Loucy (cell line): ENCODE data around the gene AMPD2.

Experiments used
- H2AFZ ChIP-seq: fragments of 200-600 bp; sonication (generic); 2 replicates; pipeline ENCODE4 v1.6.0; 2016; ENCODE audit warnings: antibody characterized with exemption, mild to moderate bottlenecking, low read length, moderate library complexity
- H3F3A ChIP-seq: fragments of 200-600 bp; 2 replicates; pipeline ENCODE4 v1.6.0; 2016; ENCODE audit warnings: antibody characterized with exemption, low read depth, mild to moderate bottlenecking
- H3K27me3 ChIP-seq: fragments of 200-600 bp; sonication (generic); 2 replicates; pipeline ENCODE4 v1.6.1; 2014; ENCODE audit warnings: low read length, mild to moderate bottlenecking; ENCODE audit not compliant: insufficient read depth, poor library complexity, severe bottlenecking
- H3K36me3 ChIP-seq: fragments of 200-600 bp; sonication (generic); 2 replicates; pipeline ENCODE4 v1.6.1; 2016; ENCODE audit warnings: low read length; ENCODE audit not compliant: insufficient read depth
- H3K4me1 ChIP-seq: fragments of 200-600 bp; sonication (generic); 2 replicates; pipeline ENCODE4 v1.5.1; 2014; ENCODE audit warnings: low read length, mild to moderate bottlenecking; ENCODE audit not compliant: insufficient read depth, poor library complexity, severe bottlenecking
- H3K4me2 ChIP-seq: fragments of 200-600 bp; sonication (generic); 2 replicates; pipeline ENCODE4 v1.6.0; 2014; ENCODE audit warnings: antibody characterized with exemption, low read length, low read depth, mild to moderate bottlenecking; ENCODE audit not compliant: poor library complexity, severe bottlenecking
- H3K4me3 ChIP-seq: fragments of 200-600 bp; sonication (generic); 2 replicates; pipeline ENCODE4 v1.5.1; 2014; ENCODE audit warnings: low read length, mild to moderate bottlenecking, mixed read lengths; ENCODE audit not compliant: poor library complexity, severe bottlenecking
- H3K79me2 ChIP-seq: fragments of 200-600 bp; sonication (generic); 2 replicates; pipeline ENCODE4 v1.6.1; 2014; ENCODE audit warnings: low read length; ENCODE audit not compliant: insufficient read depth
- H3K9ac ChIP-seq: fragments of 200-600 bp; sonication (generic); 2 replicates; pipeline ENCODE4 v1.6.0; 2014; ENCODE audit warnings: mild to moderate bottlenecking, low read depth, low read length, moderate library complexity; ENCODE audit not compliant: poor library complexity, severe bottlenecking
- H3K9me2 ChIP-seq: fragments of 200-600 bp; sonication (generic); replicated peaks from 2 replicates; pipeline ENCODE4 v1.6.1; 2016; ENCODE audit warnings: low read depth, low read length, mixed read lengths
- H3K9me3 ChIP-seq: fragments of 200-600 bp; sonication (generic); 2 replicates; pipeline ENCODE4 v1.6.1; 2014; ENCODE audit warnings: mild to moderate bottlenecking, antibody characterized with exemption, low read length, low read depth; ENCODE audit not compliant: insufficient read depth
- H4K20me1 ChIP-seq: fragments of 200-600 bp; sonication (generic); 2 replicates; pipeline ENCODE4 v1.6.0; 2014; ENCODE audit warnings: antibody characterized with exemption, low read length, mild to moderate bottlenecking; ENCODE audit not compliant: insufficient read depth, poor library complexity, severe bottlenecking
- EZH2phosphoT487 ChIP-seq: fragments of 200-600 bp; IDR thresholded peaks from 2 replicates; pipeline ENCODE4 v1.6.1; 2018; ENCODE audit warnings: antibody characterized with exemption, mild to moderate bottlenecking, moderate library complexity, borderline replicate concordance
- TF ChIP-seq, protein P1 (sequence below): fragments of 200-600 bp; sonication (generic); conservative IDR thresholded peaks from 2 replicates; pipeline ENCODE4 v1.5.1; 2014; ENCODE audit warnings: mild to moderate bottlenecking, antibody characterized with exemption, low read length

AMPD2 gene

DNA sequence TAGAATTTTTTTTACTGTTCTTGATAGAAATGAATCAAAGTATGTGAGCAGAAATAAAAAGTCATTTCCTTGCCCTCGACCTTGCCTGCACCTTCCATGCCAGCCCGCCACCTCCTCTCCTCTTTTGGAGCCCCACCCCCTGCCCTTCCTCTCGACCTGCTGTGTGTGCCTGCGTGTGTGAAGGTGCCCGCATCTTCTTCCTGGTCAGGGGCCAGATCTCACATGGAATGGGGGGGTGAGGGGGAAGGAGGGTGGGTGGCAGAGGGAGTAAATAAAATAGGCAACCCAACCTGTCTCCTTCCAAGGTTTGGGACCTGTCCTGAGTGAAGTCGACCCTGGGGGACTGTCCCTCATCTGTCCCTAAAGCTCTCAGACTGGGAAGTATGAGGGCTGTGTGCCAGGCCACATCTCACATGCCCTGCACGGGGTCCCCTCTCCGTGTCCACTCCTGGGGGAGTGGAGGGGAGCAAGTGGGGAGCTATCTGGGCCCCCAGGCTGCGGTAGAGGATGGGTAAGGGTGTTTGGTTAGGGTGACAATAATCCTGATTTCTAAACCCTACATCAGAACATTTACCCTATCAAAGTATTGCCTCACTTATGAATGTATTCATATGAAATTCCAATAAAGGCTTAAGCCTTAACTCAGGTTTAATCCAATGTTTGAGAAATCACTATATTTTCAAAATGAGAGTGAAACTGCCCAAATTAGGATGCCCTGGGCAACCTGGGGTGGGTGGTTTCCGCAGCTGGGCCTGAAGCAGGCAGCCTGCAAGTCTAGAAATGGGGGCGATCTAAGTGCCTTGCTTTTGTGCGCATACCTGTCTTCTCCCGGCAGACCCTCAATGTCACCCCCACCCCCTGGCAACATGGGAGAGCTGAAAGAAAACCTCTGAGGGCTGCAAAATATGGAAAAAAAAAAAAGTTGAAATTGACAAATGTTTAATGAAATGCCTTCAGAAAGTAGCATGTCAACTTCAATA, 15.4 kb downstream of the AMPD2 start:
- Histone ChIP-seq H3K27me3 (no peaks in the 10 kb centered on the region), H3K36me3 (peaks cover 17% of the 10 kb centered on the region; the same call in 1 of the 2 replicates), H3K9ac (no peak overlapping the region), H3F3A (no peaks in the 10 kb centered on the region), H3K4me2 (no peak overlapping the region), H3K4me3 (no peak overlapping the region), H3K79me2 (no peaks in the 10 kb centered on the region), H3K9me2 (no peaks in the 10 kb centered on the region), H3K4me1 (no peaks in the 10 kb centered on the region), H4K20me1 (no peaks in the 10 kb centered on the region), H3K9me3 (no peaks in the 10 kb centered on the region), H2AFZ (no peak overlapping the region)
- TF ChIP-seq, protein P1, sequence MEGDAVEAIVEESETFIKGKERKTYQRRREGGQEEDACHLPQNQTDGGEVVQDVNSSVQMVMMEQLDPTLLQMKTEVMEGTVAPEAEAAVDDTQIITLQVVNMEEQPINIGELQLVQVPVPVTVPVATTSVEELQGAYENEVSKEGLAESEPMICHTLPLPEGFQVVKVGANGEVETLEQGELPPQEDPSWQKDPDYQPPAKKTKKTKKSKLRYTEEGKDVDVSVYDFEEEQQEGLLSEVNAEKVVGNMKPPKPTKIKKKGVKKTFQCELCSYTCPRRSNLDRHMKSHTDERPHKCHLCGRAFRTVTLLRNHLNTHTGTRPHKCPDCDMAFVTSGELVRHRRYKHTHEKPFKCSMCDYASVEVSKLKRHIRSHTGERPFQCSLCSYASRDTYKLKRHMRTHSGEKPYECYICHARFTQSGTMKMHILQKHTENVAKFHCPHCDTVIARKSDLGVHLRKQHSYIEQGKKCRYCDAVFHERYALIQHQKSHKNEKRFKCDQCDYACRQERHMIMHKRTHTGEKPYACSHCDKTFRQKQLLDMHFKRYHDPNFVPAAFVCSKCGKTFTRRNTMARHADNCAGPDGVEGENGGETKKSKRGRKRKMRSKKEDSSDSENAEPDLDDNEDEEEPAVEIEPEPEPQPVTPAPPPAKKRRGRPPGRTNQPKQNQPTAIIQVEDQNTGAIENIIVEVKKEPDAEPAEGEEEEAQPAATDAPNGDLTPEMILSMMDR, result no peak
- no peak for TF ChIP-seq EZH2phosphoT487

DNA sequence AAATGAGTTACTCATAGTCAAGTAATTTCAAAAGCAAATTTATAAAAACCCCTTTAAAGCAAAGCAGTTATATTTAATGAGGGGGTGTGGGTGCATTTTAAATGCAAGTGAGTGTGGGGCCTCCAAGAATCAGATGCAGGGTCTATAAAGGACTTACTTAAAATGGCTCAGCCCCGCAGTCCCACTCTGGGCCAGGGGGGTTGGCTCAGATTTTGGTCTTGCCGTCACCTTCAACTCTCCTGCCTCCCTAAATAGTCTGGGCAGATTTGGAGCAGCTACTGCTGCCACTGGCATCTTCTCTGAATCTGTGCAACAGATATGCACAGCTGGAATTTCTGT, 16.2 kb downstream of the AMPD2 start:
- Histone ChIP-seq H3K4me2 (no peak overlapping the region), H3K4me3 (no peak overlapping the region), H3K9me2 (no peaks in the 10 kb centered on the region), H3K4me1 (peaks cover 6% of the 10 kb centered on the region), H3F3A (no peaks in the 10 kb centered on the region), H2AFZ (no peak overlapping the region), H3K79me2 (no peaks in the 10 kb centered on the region), H4K20me1 (no peaks in the 10 kb centered on the region), H3K36me3 (peaks cover 12% of the 10 kb centered on the region; the same call in 1 of the 2 replicates), H3K27me3 (no peaks in the 10 kb centered on the region), H3K9me3 (no peaks in the 10 kb centered on the region), H3K9ac (no peak overlapping the region)
- no peak for TF ChIP-seq EZH2phosphoT487
- TF ChIP-seq, protein P1, result no peak

DNA sequence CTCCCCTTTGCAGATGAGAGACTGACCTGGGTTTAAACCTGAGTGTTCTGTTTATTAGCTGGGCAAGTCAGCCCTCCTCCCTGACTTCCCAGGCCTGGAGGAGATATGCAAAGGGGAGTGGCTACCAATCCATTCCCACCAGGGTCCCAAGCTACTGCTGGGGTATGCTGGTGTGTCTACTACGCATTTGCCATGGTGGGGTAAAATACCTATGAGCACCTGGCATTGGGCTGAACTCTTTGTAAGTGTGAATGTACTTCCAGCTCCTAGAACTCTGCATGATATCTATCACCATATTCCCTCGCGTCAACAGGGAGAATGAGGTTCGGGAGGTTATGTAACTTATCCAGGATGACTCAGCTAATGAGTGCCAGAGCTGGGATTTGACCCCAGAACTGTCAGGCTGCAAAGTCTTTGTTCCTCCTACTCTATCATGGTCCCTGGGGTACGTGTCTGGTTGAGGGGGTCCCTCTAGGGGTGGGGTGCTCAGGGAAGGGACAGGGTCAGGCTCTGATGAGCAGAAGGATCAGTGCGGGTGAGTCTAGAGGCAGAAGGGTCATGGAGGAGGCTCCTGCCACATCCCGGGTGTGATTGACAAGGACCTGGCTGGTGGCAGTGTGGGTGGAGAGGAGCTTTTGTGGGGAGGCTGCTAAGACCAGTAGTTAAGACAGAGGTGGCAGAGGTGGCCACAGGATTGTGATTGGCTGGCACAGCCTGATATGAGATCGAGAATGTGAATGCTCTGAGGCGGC, 16.7 kb downstream of the AMPD2 start:
- no peaks in the 10 kb centered on the region for H4K20me1 ChIP-seq
- no peaks in the 10 kb centered on the region for H3K9me2 ChIP-seq
- H3K36me3 ChIP-seq, result peaks cover 7% of the 10 kb centered on the region; the same call in 1 of the 2 replicates
- no peak overlapping the region for H3K4me2 ChIP-seq
- H3K4me1 ChIP-seq, result peaks cover 6% of the 10 kb centered on the region
- H3K9me3 ChIP-seq, result no peaks in the 10 kb centered on the region
- H3F3A ChIP-seq, result no peaks in the 10 kb centered on the region
- no peak overlapping the region for H3K4me3 ChIP-seq
- TF ChIP-seq, protein P1, result no peak; the same call in 1 of the 2 replicates
- TF ChIP-seq EZH2phosphoT487, result no peak
- H3K27me3 ChIP-seq, result no peaks in the 10 kb centered on the region
- no peak overlapping the region for H2AFZ ChIP-seq
- no peaks in the 10 kb centered on the region for H3K79me2 ChIP-seq
- H3K9ac ChIP-seq, result no peak overlapping the region
